NOMO-1 treated with dmso at 0.1 percent for 144 hours (cell line): ENCODE data around the gene PHF21A.
"Not testable (repeated sequence)": the region's sequence is repeated elsewhere in the genome, so short reads cannot be mapped to it uniquely, and the experiment has no call there.

Source experiments
- DNase-seq: peaks from one replicate; lab custom pipeline; 2025; ENCODE audit not compliant: unreplicated experiment; lab: John Stamatoyannopoulos, UW

The PHF21A gene

DNA sequence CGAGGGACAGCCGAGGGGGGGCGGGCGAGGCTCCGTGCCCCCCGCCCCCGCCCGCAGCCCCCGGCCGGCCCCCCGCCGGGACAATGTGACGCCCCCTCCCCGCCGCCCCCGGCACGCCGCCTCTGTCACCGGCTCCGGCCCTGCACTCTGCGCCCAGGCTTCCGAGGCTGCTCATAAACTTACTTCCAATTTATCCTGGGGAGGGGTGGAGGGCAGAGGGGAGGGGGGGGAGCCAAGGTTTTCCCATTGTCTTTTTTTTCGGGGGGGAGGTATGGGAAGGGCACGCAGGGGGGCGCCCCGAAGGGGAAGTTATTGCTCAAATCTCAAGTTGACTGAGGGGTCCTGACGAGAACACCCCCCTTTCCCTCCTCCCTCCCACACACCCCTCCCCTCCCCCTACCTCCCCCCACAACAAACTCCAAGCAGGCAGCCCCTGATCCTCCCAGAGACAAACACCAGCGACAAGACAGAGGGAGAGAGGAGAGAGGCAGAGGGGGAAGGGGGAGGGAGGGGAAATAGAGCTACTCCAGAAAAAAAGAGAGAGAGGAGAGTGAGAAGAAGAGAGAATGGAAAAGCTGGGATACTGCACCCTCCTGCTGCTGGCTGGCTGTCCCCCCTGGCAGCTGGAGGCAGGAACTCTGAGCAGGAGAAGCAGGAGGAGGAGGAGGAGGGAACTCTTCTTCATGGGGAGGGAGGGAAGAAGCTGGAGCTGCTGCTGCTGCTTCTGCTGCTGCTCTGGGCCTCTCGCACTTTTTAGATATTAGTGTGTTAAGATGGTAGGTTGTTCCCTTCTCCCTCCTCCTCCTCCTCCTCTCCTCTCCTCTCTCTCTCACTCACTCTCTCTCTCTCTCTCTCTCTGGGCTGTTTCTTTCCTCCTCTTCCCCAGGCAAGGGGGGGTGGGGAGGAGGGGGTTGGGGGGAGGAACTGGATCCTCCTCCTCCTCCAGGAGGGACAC, 631 bp downstream of the PHF21A start:
- peak; percentile 45 for DNase-seq

DNA sequence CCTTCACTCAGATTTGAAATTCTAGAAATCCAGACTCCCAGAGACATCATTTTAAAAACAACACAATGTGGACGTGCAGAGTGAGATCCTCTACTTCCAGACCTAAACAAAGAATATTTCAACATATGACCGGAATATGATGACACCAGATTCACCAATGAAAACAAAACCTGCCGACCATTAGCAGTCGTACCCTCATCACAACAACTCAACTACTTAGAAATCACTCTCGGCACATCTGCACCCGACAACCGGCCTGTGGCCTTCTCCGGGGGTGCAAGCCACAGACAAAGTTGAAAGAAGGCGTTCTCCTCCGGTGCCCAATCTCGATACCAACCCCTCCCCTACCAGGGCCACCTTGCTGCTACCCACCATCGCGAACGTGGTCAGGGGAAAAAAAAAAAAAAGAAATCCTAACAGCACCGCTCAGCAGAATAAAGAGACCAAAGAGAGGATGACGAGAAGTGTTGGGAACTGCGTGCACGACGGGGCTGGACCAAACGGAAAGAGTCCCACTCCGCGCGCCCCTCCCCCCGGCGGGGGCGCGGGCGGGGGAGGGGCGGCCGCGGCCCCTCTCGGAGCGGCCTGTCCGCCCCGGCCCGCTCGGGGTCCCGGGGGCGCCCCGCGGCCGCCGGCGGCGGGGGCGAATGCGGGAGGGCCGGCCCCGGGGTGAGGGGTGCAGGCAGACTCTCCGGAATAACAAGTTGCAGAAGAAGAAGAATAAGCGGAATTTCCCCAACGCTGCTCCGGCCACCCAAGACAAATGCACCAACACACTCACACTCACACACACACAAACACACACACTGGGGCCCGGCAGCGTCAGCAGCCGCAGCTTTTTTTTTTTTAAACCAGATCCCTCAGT, 1.7 kb downstream of the PHF21A start:
- peak; percentile 20 for DNase-seq

DNA sequence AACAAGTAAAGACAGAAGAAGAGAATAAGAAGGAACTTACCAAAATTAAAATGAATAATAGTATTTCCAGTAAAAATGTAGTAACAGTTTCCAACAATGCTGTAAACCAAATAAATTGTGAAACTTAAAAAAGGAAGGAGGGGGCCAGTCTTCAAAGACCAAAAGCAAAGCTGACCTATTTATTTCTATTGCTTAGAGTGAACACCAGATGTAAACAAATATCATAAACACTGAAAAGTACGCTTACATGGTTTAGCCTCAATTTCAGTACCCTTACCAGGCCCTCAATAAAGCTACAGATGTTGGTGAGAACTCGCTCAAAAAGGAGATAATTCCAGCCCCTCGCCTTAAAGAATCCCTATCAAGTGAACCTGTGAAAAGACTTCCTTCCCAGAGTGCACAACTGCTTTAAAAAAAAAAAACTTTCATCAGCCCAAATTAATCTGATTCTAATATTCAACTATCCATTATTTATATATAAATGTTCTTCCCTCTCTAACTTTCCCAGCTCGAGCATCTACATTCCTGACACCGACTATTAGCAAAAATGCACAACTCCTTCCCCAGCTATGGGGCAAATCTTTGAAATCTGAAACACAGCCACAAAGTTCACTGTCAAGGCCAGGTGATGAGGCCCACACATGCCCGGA, 2.4 kb downstream of the PHF21A start:
- no peak for DNase-seq

DNA sequence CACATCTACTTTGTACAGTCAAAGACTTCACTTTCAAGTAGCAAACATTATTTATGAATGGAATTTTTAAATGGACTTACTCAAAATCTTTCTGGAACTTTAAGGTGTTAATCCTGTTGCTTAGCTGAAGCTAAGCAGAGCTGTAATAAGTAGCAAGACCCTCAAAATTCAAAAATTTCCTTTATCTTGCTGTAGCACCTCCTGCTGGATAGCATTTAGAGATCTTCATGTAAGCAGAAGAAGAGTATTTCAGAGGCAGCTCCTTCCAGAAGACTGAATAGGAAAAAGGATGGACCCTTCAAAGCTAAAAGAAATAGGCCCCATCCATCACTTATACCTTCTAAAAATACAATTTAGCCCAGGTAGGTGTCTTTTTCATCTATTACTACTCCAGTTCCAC, 3.4 kb downstream of the PHF21A start:
- DNase-seq, result no peak

DNA sequence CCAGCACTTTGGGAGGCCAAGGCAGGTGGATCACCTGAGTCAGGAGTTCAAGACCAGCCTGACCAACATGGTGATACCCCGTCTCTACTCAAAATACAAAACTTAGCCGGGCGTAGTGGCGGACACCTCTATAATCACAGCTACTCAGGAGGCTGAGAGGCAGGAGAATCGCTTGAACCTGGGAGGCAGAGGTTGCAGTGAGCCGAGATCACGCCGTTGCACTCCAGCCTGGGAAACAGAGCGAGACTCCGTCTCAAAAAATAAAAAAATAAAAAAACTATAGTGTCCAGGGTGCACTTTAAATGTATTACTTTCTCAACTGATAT, 4.6 kb downstream of the PHF21A start:
- DNase-seq, result not testable (repeated sequence)

DNA sequence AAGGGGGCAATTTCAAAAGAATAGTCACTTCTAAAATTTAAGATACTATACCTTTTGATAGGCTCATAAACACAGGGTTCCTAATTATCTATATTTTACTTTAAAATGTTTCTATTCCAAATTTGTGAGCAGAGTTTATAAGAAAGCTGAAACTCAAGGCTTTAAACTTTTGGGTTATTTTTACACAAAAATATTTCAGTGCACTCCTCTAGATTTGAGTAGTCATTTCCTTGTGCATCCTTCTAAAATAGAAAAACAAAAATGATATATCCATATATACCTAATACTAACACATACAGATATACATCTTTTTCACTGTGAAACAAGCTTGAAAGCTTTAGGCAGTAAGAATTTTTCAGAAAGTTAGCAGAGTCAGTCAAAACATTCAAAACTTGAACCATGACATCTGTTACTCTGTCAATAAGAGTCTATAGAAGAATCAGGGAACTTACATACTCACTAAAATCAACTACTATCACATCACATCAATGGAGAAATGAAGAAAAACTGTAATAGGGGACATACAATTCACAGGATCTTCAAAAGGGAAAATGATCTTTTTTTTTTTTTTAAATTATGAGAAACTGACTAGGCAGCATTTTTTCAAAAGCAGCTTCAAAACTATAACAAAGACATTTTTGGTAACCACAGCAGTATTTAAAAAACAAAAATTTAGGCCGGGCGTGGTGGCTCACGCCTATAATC, 5.1 kb downstream of the PHF21A start:
- DNase-seq, result no peak

DNA sequence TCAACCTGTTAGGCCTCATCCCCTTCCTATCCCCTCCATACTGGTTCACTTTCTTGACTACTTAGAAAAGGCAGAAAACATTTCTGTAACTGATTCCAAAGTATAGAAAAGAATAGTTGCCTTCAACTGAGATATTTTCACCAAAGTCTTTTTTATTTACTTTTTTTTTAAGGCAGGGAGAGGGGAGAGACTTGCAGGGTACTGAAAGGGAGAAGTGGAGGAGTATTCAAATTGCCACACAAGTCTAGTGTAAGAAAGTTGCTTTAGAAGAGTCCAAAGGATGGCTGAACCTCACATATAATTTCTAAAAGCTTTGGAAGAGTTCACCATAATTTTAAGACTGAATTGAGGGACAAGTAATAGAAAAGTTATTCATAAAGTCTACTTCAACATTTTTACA, 6.3 kb downstream of the PHF21A start:
- no peak for DNase-seq

DNA sequence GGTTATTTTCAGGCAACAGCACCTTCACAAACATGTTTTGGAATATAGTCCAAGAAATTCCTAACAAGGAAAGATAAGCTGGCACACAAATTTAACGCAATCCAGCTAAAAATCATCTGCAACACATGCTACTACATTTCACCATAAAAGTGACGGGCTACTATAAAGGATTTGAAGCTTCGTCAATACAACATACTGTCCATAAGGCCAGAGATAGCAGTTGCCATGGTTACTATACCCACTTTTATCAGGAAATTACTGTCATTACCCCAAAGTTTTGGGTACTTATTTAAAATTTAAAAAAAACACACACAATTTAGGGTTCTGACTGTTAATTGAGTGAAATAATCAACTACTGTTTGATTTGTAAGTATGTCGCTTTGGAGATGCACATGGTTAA, 6.9 kb downstream of the PHF21A start:
- DNase-seq, result no peak

DNA sequence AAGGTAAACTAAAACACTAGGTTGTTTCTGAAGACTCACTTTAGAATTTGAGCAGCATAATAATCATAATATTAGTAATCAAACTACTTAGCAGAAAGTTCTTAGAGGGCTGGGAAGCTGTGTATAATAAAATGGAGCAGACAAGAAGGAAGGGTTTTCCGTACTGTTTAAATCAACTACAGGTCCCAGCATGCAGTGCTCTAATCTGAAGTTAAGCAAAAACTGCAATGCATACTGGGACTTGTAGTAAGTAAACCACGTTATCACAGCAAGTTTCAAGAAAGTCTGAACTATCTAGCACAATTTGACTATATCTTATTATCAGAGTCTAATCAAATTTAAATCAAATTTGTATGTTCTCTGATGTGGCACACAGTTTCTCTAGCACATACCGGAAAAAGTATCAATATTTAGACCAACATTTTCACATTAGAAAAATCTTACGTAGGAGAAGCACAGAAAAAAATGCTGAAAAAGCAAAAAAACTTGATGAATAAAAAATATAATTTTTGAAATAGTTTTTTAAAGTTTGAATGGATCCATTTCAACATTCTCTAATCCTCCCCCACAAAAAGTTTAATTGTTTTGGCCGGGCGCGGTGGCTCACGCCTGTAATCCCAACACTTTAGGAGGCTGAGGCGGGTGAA, 8.2 kb downstream of the PHF21A start:
- DNase-seq, result peak; percentile 15

DNA sequence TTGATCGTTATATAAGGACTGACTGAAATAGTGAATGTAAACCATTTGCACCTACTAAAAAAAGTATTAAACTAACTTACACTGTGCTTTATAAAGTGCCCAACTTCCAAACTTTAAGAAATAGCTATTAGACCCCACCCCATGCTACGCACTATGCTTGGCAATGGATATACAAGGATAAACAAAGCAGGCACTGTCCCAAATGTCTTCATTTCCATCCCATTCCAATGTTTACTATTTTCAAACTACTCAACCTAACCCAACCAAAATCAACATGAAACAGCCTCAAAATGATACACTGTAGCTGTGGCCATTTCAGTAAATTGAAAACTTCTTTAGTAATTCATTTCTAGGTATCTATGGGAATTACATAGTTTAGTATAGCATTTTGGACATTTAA, 12.5 kb downstream of the PHF21A start:
- no peak for DNase-seq

DNA sequence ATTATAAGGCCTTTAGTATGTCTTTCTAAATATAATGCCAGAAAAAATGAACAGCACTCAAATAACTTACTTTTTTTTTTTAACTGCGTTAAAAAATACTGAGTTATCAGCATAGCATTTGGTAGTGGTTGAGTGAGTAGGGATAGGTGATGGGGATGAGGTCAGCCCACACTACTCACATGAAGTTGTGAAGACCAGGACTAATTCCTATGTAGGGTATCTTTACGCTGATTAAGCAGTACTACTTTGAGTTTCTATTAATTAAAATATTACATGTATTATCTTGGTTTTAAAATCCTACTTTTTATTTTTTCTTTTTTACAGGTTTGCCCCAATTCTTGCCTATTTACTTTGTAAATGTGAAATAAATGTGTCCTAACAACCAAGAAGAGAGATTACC, 13.5 kb downstream of the PHF21A start:
- no peak for DNase-seq

DNA sequence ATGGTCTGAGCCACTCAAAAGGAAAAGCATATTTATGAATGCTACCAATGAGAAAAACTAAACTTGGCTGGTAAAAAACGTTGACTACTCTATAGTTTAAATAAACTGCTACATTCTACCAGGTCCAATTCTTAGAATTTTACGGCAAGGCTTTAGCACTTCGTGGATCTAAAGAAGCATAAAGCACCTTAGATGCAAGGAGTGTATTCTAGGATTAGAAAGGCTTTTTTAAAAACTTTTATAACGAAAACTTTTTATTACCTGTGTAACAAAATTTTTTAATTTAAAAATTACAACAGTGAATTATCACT, 13.9 kb downstream of the PHF21A start:
- no peak for DNase-seq

DNA sequence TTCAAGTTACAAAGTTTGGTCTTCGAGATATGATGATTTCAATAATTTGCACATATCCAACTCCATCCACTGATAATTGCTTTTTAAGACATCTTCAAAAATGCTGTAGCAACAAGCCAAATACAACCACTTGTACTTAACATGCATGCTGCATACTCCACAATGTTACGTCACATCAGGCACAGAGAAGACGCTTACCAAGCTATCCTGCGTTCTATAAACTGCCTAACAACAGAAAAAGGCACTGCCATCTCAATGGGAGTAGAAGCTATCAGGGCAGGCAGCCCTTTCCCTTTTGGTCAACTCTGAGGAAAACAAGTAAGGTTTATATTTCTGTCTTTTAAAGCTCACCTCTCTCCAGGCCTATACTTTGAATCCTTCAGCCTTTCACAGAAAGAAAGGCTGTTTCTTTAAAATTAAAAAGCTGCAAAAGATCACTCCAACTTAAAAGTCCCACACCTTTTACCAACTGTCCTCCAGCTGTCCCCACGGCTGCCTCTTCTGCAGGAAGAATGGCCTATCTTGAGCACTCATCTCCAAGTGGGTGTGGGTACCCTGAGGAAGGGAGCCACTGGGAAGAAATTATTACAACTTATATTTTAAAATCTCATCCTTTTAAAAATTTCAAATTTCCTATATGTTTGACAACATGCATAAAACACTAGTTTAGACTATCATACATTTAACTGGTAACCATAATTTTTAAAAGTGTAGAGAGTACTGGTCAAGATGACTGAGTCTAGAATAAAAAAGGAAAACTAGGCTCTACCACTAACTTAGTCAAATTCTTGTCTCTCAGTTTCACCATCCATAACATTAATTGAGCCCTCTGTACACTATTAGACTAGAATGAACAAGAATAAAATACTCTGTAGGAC, 14.5 kb downstream of the PHF21A start:
- no peak for DNase-seq

DNA sequence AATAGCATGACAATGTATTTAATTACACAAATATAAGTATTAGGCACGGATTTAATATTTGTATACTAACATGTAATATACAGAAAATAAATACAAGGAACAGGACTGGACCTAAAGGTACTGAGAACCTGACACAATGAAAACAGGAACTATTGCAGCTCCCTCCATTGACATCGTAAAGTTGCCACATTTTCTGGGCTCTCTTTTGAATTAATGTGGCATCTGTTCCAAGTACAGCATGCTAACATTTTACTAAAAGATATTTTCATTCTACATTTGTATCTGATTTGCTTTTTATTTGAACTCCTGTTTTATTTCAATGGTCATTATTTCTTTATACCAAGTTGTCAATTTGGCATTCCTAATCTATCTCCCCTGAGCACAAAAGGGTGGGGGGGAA, 15.3 kb downstream of the PHF21A start:
- DNase-seq, result no peak

DNA sequence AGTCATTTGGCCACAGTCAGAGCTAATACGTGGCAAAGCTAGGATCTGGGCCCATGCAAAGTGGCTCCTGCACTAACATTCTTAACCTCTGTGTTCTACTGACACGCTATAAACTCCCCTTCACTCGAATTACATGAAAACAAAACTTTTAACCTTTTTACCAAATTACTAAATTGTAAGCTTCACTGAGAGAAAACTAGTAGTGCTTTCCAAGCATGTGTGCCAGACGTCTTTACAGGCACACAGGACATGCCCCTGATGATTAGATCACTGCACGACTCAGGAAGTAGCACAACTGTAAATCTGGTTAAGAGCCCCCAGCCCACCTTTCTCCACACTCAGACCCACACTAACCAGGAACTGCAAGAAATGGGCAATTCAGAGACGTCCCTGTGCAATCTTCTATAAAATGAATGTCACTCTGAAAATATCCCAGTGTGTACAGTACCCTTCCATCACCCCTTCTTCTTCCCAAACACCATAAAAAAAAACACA, 16.1 kb downstream of the PHF21A start:
- DNase-seq, result no peak

DNA sequence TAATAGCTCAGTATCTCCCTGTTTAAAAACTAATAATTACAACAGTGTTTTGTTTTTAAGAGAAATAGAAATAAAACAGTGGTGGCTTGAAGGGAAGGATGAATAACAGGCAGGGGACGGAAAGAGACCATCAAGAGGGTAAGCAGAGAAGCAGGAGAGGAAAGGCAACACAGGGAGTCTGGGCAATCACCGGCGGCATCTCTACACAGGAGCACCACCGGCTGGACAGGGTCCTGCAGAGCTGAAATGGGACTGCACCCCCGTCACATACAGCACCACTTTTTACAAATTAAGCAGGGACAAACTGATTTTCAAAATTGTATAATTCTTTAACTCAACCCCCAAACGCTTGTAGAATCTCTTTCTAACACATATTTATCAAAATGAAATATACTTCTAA, 18.4 kb downstream of the PHF21A start:
- DNase-seq, result no peak

DNA sequence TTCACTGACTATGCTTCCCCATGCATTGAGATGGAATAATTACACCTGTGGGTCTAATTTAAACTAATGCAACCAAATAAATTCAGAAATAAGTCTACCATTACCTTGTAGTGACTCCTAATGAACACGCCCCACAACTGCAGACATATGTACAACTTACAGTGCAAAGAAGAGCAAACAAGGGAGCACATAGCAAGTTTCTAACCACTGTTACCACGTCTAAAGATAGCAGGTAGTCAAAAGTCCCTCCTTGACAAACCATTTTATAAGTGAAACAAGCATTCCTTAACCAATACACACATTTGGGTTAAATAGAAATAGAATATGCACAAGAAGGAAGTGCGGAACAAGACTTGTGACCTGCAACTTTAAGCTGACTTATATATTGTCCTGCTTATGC, 20.6 kb downstream of the PHF21A start:
- no peak for DNase-seq

DNA sequence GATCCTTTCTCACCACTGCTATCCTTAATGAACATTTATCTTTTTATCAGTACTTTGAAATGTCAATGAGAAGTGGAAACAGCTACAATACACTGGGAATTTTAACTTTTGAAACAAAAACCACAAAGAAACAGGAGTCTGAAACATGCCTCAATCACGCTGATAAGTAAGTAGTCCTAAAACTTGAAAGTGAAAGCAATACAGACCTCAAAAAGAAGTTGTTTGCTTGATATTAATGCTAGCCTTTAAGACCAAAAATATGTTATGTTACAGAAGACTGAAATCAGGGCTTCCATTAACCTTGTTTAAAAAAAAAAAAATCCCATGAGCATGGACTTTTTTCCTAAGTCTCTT, 21.3 kb downstream of the PHF21A start:
- no peak for DNase-seq

DNA sequence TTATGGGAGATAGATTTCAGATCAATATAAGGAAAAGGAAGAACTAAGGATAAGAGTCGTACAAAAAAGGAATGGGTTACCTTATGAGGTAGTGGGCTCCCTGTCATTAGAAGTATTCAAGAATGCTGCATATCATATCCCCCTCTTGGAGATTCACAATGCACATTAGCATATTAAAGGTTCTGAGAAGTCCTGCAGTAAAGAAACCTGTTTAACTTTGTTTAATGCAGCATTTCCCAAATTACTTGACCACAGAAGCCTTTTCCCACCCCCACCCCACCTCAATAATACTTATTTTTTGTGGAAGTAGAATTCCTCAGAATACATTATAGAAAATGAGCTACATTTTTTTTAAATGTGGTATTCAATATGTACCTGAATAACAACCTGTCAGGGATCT, 30.9 kb downstream of the PHF21A start:
- no peak for DNase-seq

DNA sequence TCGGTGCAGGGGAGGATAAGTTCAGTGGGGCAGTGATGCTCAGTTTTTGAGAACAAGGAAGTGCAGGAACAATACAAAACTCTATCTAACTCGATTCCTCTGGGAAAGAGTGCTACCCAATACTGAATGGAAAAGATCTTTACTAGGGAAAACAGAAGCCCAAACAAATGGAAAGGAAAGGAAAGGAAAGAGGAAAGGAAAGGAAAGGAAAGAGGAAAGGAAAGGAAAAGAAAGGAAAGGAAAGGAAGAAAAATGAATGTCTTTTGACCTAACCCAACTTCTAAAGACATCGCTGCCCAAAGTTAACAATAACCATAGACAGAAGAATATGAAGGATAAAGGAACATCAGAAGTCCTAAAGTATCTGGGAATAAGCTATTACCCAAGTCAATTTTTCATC, 41.6 kb downstream of the PHF21A start:
- no peak for DNase-seq
